ENCODE data around the gene ALPI.

DNA sequence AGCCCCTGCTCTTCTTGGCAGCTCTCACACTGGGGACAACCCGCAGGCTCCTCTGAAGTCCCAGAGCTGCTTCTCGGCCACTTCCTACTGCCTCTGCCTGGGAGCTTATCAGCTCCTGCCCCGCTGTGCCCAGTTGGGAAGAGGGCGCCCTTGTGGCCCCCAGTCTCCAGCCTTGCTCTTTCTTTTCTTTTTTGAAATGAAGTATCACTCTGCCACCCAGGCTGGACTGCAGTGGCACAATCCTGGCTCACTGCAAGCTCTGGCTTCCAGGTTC is 20.6 kb upstream of the ALPI start:
- TF ChIP-seq, protein P1, sequence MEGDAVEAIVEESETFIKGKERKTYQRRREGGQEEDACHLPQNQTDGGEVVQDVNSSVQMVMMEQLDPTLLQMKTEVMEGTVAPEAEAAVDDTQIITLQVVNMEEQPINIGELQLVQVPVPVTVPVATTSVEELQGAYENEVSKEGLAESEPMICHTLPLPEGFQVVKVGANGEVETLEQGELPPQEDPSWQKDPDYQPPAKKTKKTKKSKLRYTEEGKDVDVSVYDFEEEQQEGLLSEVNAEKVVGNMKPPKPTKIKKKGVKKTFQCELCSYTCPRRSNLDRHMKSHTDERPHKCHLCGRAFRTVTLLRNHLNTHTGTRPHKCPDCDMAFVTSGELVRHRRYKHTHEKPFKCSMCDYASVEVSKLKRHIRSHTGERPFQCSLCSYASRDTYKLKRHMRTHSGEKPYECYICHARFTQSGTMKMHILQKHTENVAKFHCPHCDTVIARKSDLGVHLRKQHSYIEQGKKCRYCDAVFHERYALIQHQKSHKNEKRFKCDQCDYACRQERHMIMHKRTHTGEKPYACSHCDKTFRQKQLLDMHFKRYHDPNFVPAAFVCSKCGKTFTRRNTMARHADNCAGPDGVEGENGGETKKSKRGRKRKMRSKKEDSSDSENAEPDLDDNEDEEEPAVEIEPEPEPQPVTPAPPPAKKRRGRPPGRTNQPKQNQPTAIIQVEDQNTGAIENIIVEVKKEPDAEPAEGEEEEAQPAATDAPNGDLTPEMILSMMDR (IDR thresholded peaks at IDR 0.05) = no peak
- no peak for TF ChIP-seq POLR2A (IDR thresholded peaks at IDR 0.05)
